OCI-LY3 (cell line): ENCODE data around the gene RPUSD3.
"Not testable (repeated sequence)": the region's sequence is repeated elsewhere in the genome, so short reads cannot be mapped to it uniquely, and the experiment has no call there.

ENCODE experiments used
- H2AFZ ChIP-seq: fragments of 200-600, 300-600 bp; shearing (Covaris generic); 2 replicates; pipeline ENCODE4 v1.6.0; 2014; ENCODE audit warnings: antibody characterized with exemption, low read depth, low read length
- H3K27ac ChIP-seq: fragments of 200-600, 300-600 bp; sonication (generic); 2 replicates; pipeline ENCODE4 v1.5.1; 2014; ENCODE audit warnings: mild to moderate bottlenecking, low read length, moderate library complexity, mixed read lengths
- H3K27me3 ChIP-seq: fragments of 200-600, 300-600 bp; sonication (generic); 2 replicates; pipeline ENCODE4 v1.6.1; 2014; ENCODE audit warnings: low read depth, low read length, mixed read lengths
- H3K36me3 ChIP-seq: fragments of 200-600, 300-600 bp; sonication (generic); replicated peaks from 2 replicates; pipeline ENCODE3; 2014; ENCODE audit warnings: low read depth, low read length, mixed read lengths
- H3K4me1 ChIP-seq: fragments of 300-600, 200-600 bp; sonication (generic); 2 replicates; pipeline ENCODE4 v1.6.1; 2014; ENCODE audit warnings: low read length, mixed read lengths
- H3K4me2 ChIP-seq: fragments of 200-600, 300-600 bp; sonication (generic); 2 replicates; pipeline ENCODE4 v1.6.1; 2014; ENCODE audit warnings: low read length, mixed read lengths
- H3K4me3 ChIP-seq: fragments of 300-600, 200-600 bp; sonication (generic); 2 replicates; pipeline ENCODE4 v1.5.1; 2014; ENCODE audit warnings: antibody characterized with exemption, mild to moderate bottlenecking, low read length, moderate library complexity
- H3K79me2 ChIP-seq: fragments of 300-600, 200-600 bp; shearing (Covaris generic); 2 replicates; pipeline ENCODE4 v1.6.1; 2014; ENCODE audit warnings: mild to moderate bottlenecking, low read length, mixed read lengths
- H3K9ac ChIP-seq: fragments of 300-600, 200-600 bp; shearing (Covaris generic); 2 replicates; pipeline ENCODE4 v1.6.0; 2014; ENCODE audit warnings: mild to moderate bottlenecking, low read length, moderate library complexity
- H3K9me3 ChIP-seq: fragments of 200-600, 300-600 bp; shearing (Covaris generic); 2 replicates; pipeline ENCODE4 v1.6.1; 2014; ENCODE audit warnings: low read length, mixed read lengths; ENCODE audit not compliant: insufficient read depth
- H4K20me1 ChIP-seq: fragments of 200-600, 300-600 bp; sonication (generic); 2 replicates; pipeline ENCODE4 v1.6.1; 2016; ENCODE audit warnings: low read length, mixed read lengths; ENCODE audit not compliant: insufficient read depth
- CTCF ChIP-seq: fragments of 200-600, 300-600 bp; sonication (generic); IDR thresholded peaks from 2 replicates; pipeline ENCODE4 v1.5.1; 2014; ENCODE audit warnings: antibody characterized with exemption, low read length, low read depth
- EZH2phosphoT487 ChIP-seq: fragments of 200-600 bp; shearing (Covaris generic); IDR thresholded peaks from 2 replicates; pipeline ENCODE4 v1.6.1; 2018; ENCODE audit warnings: antibody characterized with exemption, mixed run types, low read depth

The RPUSD3 gene

GRCh38 chr3:9878700-9879099, 34.9 kb upstream of the RPUSD3 start:
- no peaks in the 10 kb centered on the region for H3K27me3 ChIP-seq
- H4K20me1 ChIP-seq, result no peaks in the 10 kb centered on the region
- TF ChIP-seq CTCF, result no peak
- TF ChIP-seq EZH2phosphoT487, result no peak
- H3K9me3 ChIP-seq, result no peaks in the 10 kb centered on the region
- no peaks in the 10 kb centered on the region for H3K36me3 ChIP-seq
- no peak overlapping the region for H3K4me2 ChIP-seq
- H3K79me2 ChIP-seq, result no peaks in the 10 kb centered on the region
- no peak overlapping the region for H3K27ac ChIP-seq
- H3K4me3 ChIP-seq, result no peak overlapping the region
- H3K9ac ChIP-seq, result no peak overlapping the region
- no peak overlapping the region for H2AFZ ChIP-seq
- H3K4me1 ChIP-seq, result peaks cover 4% of the 10 kb centered on the region; the same call in 1 of the 2 replicates

GRCh38 chr3:9876991-9877390, 33.2 kb upstream of the RPUSD3 start:
- TF ChIP-seq CTCF (no peak), EZH2phosphoT487 (no peak)
- H3K36me3 ChIP-seq, result no peaks in the 10 kb centered on the region
- no peaks in the 10 kb centered on the region for H4K20me1 ChIP-seq
- H3K27ac ChIP-seq, result no peak overlapping the region
- H3K9ac ChIP-seq, result no peak overlapping the region
- H3K9me3 ChIP-seq, result no peaks in the 10 kb centered on the region
- no peaks in the 10 kb centered on the region for H3K79me2 ChIP-seq
- no peak overlapping the region for H3K4me2 ChIP-seq
- H3K27me3 ChIP-seq, result no peaks in the 10 kb centered on the region
- no peak overlapping the region for H2AFZ ChIP-seq
- H3K4me1 ChIP-seq, result peaks cover 4% of the 10 kb centered on the region; the same call in 1 of the 2 replicates
- H3K4me3 ChIP-seq, result no peak overlapping the region

- not testable (repeated sequence) for H3K9ac ChIP-seq, H3K79me2 ChIP-seq, H2AFZ ChIP-seq, H3K27ac ChIP-seq, H3K27me3 ChIP-seq, H3K9me3 ChIP-seq, H3K4me3 ChIP-seq, H4K20me1 ChIP-seq, H3K4me1 ChIP-seq, H3K36me3 ChIP-seq, H3K4me2 ChIP-seq
Observed at GRCh38 chr3:9876255-9876654, 32.4 kb upstream of the RPUSD3 start.

GRCh38 chr3:9875448-9875847, 31.6 kb upstream of the RPUSD3 start:
- H3K9ac ChIP-seq, result no peak overlapping the region
- H3K4me2 ChIP-seq, result no peak overlapping the region
- H3K4me1 ChIP-seq, result peaks cover 4% of the 10 kb centered on the region; the same call in 1 of the 2 replicates
- H3K9me3 ChIP-seq, result no peaks in the 10 kb centered on the region
- no peaks in the 10 kb centered on the region for H3K27me3 ChIP-seq
- no peak overlapping the region for H2AFZ ChIP-seq
- TF ChIP-seq CTCF (no peak), EZH2phosphoT487 (no peak)
- no peak overlapping the region for H3K27ac ChIP-seq
- no peaks in the 10 kb centered on the region for H3K79me2 ChIP-seq
- H4K20me1 ChIP-seq, result no peaks in the 10 kb centered on the region
- H3K36me3 ChIP-seq, result no peaks in the 10 kb centered on the region
- no peak overlapping the region for H3K4me3 ChIP-seq

- not testable (repeated sequence) for H3K27me3 ChIP-seq, H3K79me2 ChIP-seq, H3K4me3 ChIP-seq, H3K4me2 ChIP-seq, H3K27ac ChIP-seq, H3K9ac ChIP-seq, H3K9me3 ChIP-seq, H3K36me3 ChIP-seq, H4K20me1 ChIP-seq, H2AFZ ChIP-seq, H3K4me1 ChIP-seq
Observed at GRCh38 chr3:9872067-9872466, 28.3 kb upstream of the RPUSD3 start.
